ENCODE measurements around the gene RRP8. TPM values are rescaled to one million over a fixed set of nuclear protein-coding genes. Genes with fewer than 3 reads are reported as not detected.

The RRP8 gene
- total and polyA plus RNA-seq, 10 of the 15 experiments (the other 5 are each of a cell fraction or from before 2014, with no cell fraction given): 4.7 to 51.2 (median 23.9) TPM

GRCh38 chr11:6608011-6608410, 4.6 kb upstream of the RRP8 start:
- WGBS (ENCODE audit: insufficient coverage, insufficient replicate concordance, low lambda C conversion rate, missing lambda C conversion rate): 100% methylated on average over 9 of the region's 9 CpGs
- no peaks in the 10 kb centered on the region for H4K20me1 ChIP-seq (ENCODE audit: control insufficient read depth, insufficient read depth)
- in situ Hi-C loops (cut with MboI) (loop anchor here (5.0 kb wide), 1 partner anchor 126 kb away; the partner anchor contains the start of genes ARFIP2 and TIMM10B), intact Hi-C loops (cut with micrococcal nuclease; ENCODE audit: unreplicated experiment) (loop anchor here (10.0 kb wide), 1 partner anchor 223 kb away; no protein-coding TSS in a partner anchor)
- DNase-seq (ENCODE audit: low read depth, low spot score) (no peak), ATAC-seq (no peak), FAIRE-seq (no peak)
- H2AFZ ChIP-seq (ENCODE audit: control insufficient read depth, low read depth, low read length): no peak overlapping the region
- ChIA-PET CTCF (interaction anchor here (0.9 to 3.6 kb wide), 4 partner anchors 10 to 229 kb away, joined by 3 to 26 read pairs (median 14); partner anchors contain the start of genes MRPL17 and TPP1), POLR2A (interaction anchor here (0.6 to 7.2 kb wide), 5 partner anchors 11 to 373 kb away, joined by 3 to 85 read pairs (median 4); partner anchors contain the start of genes FHIP1B, MRPL17 and TPP1), SMC1A (ENCODE audit: uncharacterized antibody, unreplicated experiment) (interaction anchor here (1.7 to 6.2 kb wide), 3 partner anchors 10 to 138 kb away, joined by 5 to 57 read pairs (median 19); partner anchors contain the start of genes MRPL17 and TPP1), RAD21 (ENCODE audit: unreplicated experiment) (interaction anchor here (1.3 to 2.0 kb wide), 2 partner anchors 10 to 74 kb away, joined by 5 to 23 read pairs; partner anchors contain the start of gene MRPL17)
- 0 out of 2 replicates have a peak overlapping the region, but pooled peaks have one; percentile 19 for H3K4me3 ChIP-seq
- no peak for TF ChIP-seq SUZ12 (IDR thresholded peaks at IDR 0.05; ENCODE audit: unreplicated experiment)
- peaks cover 34% of the 10 kb centered on the region for H3K4me1 ChIP-seq (ENCODE audit: control insufficient read depth, insufficient read depth, low read length)
- no peaks in the 10 kb centered on the region for H3K27me3 ChIP-seq (replicated peaks in 1 of 2; ENCODE audit: control insufficient read depth in 2 of 2, insufficient read depth in 2 of 2, low read length in 1 of 2)
- BruUV-seq (replicated peaks): no TSS peak
- H3K36me3 ChIP-seq (ENCODE audit: control insufficient read depth in 2 of 2, insufficient read depth in 2 of 2, low read length in 1 of 2): peaks cover 23 to 28% of the 10 kb centered on the region in 2 experiments
- H3K9me3 ChIP-seq (replicated peaks; ENCODE audit: control insufficient read depth, insufficient read depth, low read length): no peaks in the 10 kb centered on the region
- H3K4me2 ChIP-seq (ENCODE audit: control insufficient read depth, insufficient read depth): peak overlapping the region; percentile 98
- H3K79me2 ChIP-seq (ENCODE audit: control insufficient read depth, insufficient read depth, low read length): peaks cover 65% of the 10 kb centered on the region
- H3K27ac ChIP-seq (ENCODE audit: control insufficient read depth, insufficient read depth): peak overlapping the region; percentile 88; the same call in 1 of the 2 replicates
- H3K9ac ChIP-seq (ENCODE audit: control insufficient read depth, insufficient read depth, low read length): 0 out of 2 replicates have a peak overlapping the region, but pooled peaks have one; percentile 23

DNA sequence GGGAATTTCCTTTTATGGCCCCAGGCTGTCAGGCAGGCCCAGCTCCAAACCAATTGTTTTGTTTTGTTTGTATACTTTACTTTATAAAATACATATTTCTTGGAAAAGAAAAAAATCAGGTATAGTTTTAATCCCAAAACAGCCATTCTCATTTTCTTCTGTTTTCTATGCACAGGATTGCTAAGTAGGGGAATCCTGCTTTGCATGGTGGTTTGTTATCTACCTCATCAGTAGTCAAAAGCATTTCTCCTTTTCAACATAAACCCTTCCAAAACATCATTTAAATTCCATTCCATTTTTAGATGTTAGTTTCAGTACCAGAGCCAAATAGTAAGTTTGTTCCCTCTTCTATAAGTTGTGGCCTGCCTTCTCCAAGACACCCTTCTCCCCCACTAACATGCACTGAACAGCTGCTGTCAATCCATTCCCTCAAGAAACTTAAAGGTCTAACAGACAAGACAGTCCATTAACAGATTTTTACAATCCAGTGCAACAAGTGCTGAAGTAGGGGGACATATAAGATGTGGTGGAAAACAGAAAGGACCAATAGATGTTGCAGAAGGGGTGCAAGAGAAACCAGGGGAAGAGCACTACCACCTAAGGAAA, 3.9 kb upstream of the RRP8 start:
- intact Hi-C loops (cut with micrococcal nuclease; ENCODE audit: unreplicated experiment): loop anchor here (2.0 to 10.0 kb wide), 2 partner anchors 126 to 222 kb away; partner anchors contain the start of genes ARFIP2 and TIMM10B
- ChIA-PET SMC1A (ENCODE audit: uncharacterized antibody, unreplicated experiment) (interaction anchor here (1.2 to 6.2 kb wide), 5 partner anchors 11 to 138 kb away, joined by 3 to 57 read pairs (median 6); partner anchors contain the start of genes MRPL17 and TPP1), POLR2A (interaction anchor here (0.5 to 7.2 kb wide), 12 partner anchors 9 to 372 kb away, joined by 3 to 85 read pairs (median 3); partner anchors contain the start of genes ARFIP2, FHIP1B, MRPL17 and TIMM10B), RAD21 (ENCODE audit: unreplicated experiment) (interaction anchor here (0.8 to 2.0 kb wide), 8 partner anchors 11 to 138 kb away, joined by 3 to 23 read pairs (median 4); partner anchors contain the start of genes MRPL17 and TPP1), CTCF (interaction anchor here (0.9 to 3.6 kb wide), 6 partner anchors 11 to 228 kb away, joined by 3 to 26 read pairs (median 5); partner anchors contain the start of genes MRPL17 and TPP1)
- DNase-seq (ENCODE audit: low read depth, low spot score) (no peak), FAIRE-seq (no peak), ATAC-seq (no peak)
- no TSS peak for BruUV-seq (replicated peaks)
- Histone ChIP-seq H3K79me2 (ENCODE audit: control insufficient read depth, insufficient read depth, low read length) (peaks cover 72% of the 10 kb centered on the region), H3K27me3 (replicated peaks in 1 of 2; ENCODE audit: control insufficient read depth in 2 of 2, insufficient read depth in 2 of 2, low read length in 1 of 2) (no peaks in the 10 kb centered on the region), H4K20me1 (ENCODE audit: control insufficient read depth, insufficient read depth) (no peaks in the 10 kb centered on the region), H3K36me3 (ENCODE audit: control insufficient read depth in 2 of 2, insufficient read depth in 2 of 2, low read length in 1 of 2) (peaks cover 23 to 28% of the 10 kb centered on the region in 2 experiments), H3K27ac (ENCODE audit: control insufficient read depth, insufficient read depth) (peak overlapping the region; percentile 88), H3K9ac (ENCODE audit: control insufficient read depth, insufficient read depth, low read length) (peak overlapping the region; percentile 23; the same call in 1 of the 2 replicates), H3K4me3 (peak overlapping the region; percentile 19; the same call in 1 of the 2 replicates), H3K4me1 (ENCODE audit: control insufficient read depth, insufficient read depth, low read length) (peaks cover 30% of the 10 kb centered on the region), H3K9me3 (replicated peaks; ENCODE audit: control insufficient read depth, insufficient read depth, low read length) (no peaks in the 10 kb centered on the region), H3K4me2 (ENCODE audit: control insufficient read depth, insufficient read depth) (peak overlapping the region; percentile 98), H2AFZ (ENCODE audit: control insufficient read depth, low read depth, low read length) (no peak overlapping the region)
- in situ Hi-C loops (cut with MboI): loop anchor here (5.0 kb wide), 1 partner anchor 125 kb away; the partner anchor contains the start of genes ARFIP2 and TIMM10B
- TF ChIP-seq, protein P1, sequence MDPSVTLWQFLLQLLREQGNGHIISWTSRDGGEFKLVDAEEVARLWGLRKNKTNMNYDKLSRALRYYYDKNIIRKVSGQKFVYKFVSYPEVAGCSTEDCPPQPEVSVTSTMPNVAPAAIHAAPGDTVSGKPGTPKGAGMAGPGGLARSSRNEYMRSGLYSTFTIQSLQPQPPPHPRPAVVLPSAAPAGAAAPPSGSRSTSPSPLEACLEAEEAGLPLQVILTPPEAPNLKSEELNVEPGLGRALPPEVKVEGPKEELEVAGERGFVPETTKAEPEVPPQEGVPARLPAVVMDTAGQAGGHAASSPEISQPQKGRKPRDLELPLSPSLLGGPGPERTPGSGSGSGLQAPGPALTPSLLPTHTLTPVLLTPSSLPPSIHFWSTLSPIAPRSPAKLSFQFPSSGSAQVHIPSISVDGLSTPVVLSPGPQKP (IDR thresholded peaks at IDR 0.05; ENCODE audit: low read depth, low read length): peak; percentile 3; the same call in 1 of the 2 replicates
- no peak for TF ChIP-seq ZBTB40 (IDR thresholded peaks at IDR 0.05; ENCODE audit: borderline replicate concordance)
- no peak for TF ChIP-seq PML (IDR thresholded peaks at IDR 0.05; ENCODE audit: low read length)
- TF ChIP-seq SRF (IDR thresholded peaks at IDR 0.05; ENCODE audit: low read depth in 2 of 2, low read length in 2 of 2): peak; percentile 78 to 95; a peak in 3 of 4 replicates

Data from GM12878 (cell line).